GM06990 (cell line): ENCODE data around the gene APOL1.
A peak's percentile ranks its signal among the peaks of the same experiment; 100 is the strongest.

ENCODE experiments used
- DNase-seq: peaks from one replicate; pipeline ENCODE4 v3.0.0-alpha.2; 2011; ENCODE audit not compliant: insufficient read length; ENCODE audit errors: extremely low read depth
- H3K27me3 ChIP-seq: replicated peaks from 2 replicates; pipeline ENCODE4 v1.6.0; 2011; ENCODE audit warnings: low read length; ENCODE audit not compliant: control insufficient read depth, insufficient read depth
- H3K36me3 ChIP-seq: 2 replicates; pipeline ENCODE4 v1.5.1; 2011; ENCODE audit warnings: low read length; ENCODE audit not compliant: control insufficient read depth, insufficient read depth
- H3K4me3 ChIP-seq: replicated peaks from 2 replicates; pipeline ENCODE4 v1.5.1; 2011; ENCODE audit warnings: low read depth, mild to moderate bottlenecking, control low read depth, low read length
- CTCF ChIP-seq: IDR thresholded peaks from 2 replicates; pipeline ENCODE4 v1.5.1; 2011; ENCODE audit warnings: low read length, control low read depth, mild to moderate bottlenecking, inconsistent platforms; ENCODE audit not compliant: insufficient read depth, poor library complexity, severe bottlenecking

The APOL1 gene

DNA sequence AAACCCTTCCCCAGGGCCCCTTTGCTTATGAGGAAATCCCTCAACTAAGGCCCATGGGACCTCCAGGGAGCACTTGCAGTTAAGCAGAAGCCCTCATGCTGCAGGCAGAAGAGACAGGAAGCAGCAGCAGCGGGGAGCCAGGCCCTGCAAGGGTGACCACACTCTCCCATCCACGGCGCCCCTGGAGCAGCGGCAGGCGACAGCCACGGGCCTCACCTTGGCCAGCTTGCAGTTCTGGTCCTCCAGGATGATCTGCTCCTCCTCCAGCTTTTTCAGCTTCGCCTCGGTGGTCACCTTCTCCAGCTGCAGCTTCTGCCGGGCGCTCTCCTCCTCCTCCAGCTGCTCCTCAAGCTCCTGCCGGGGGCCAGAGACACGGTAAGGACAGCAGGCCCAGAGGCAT is 47.0 kb downstream of the APOL1 start:
- DNase-seq: no peak
- peaks cover 78% of the 10 kb centered on the region for H3K36me3 ChIP-seq
- no peak overlapping the region for H3K4me3 ChIP-seq
- no peak for TF ChIP-seq CTCF
- no peaks in the 10 kb centered on the region for H3K27me3 ChIP-seq

- DNase-seq: no peak
- no peak for TF ChIP-seq CTCF
- Histone ChIP-seq H3K4me3 (no peak overlapping the region), H3K27me3 (no peaks in the 10 kb centered on the region), H3K36me3 (peaks cover 77% of the 10 kb centered on the region)
Observed at GRCh38 chr22:36300396-36301212, 47.7 kb downstream of the APOL1 start.

GRCh38 chr22:36301384-36301828 is 48.5 kb downstream of the APOL1 start:
- TF ChIP-seq CTCF: peak; percentile 93
- no peak overlapping the region for H3K4me3 ChIP-seq
- H3K36me3 ChIP-seq: peaks cover 83% of the 10 kb centered on the region
- peak; percentile 69 for DNase-seq
- H3K27me3 ChIP-seq: no peaks in the 10 kb centered on the region

DNA sequence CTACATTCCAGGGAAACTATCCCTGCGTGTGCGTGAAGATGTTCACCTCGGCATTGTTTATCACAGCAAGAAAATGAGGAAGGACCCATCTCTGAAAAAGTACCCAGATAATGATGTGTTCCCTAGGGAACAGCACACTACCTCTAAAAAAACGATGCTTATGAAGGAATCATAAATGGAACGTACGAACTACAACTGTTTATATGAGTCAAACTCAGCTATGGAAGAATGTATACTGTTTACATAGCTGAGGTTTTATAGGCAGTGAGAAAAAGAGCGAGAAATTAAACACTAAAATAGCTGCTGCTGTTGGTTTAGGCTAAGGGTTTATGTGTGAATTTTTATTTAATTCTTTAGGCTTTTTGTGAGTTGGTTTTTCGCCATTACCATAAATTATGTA is 48.9 kb downstream of the APOL1 start:
- no peak for TF ChIP-seq CTCF
- H3K4me3 ChIP-seq: no peak overlapping the region
- H3K36me3 ChIP-seq: peaks cover 83% of the 10 kb centered on the region
- H3K27me3 ChIP-seq: no peaks in the 10 kb centered on the region
- no peak for DNase-seq

GRCh38 chr22:36302439-36303114 is 49.6 kb downstream of the APOL1 start:
- Histone ChIP-seq H3K4me3 (no peak overlapping the region), H3K27me3 (no peaks in the 10 kb centered on the region), H3K36me3 (peaks cover 81% of the 10 kb centered on the region)
- no peak for DNase-seq
- no peak for TF ChIP-seq CTCF
